Body of pancreas (tissue), 4 donors: ENCODE results near the gene EIF2S3. TPM values are rescaled to one million over a fixed set of nuclear protein-coding genes. Genes with fewer than 3 reads are reported as not detected.

Experiments
- ATAC-seq: fragments of 150-250 bp; one replicate; pipeline ENCODE4 v1.9.1; 2016
- DNase-seq, 4 donors: peaks; one replicate each; pipeline ENCODE4 v3.0.0-alpha.2; 2019
- H3K27ac ChIP-seq, 4 donors: fragments of 200-600 bp; sonication (generic); 1 replicate in 3 of 4; 2 replicates in 1 of 4; pipeline versions ENCODE4 v1.5.1 to v1.6.1; 2016 to 2019; ENCODE audit warnings: mild to moderate bottlenecking in 1 of 4, mixed read lengths in 1 of 4, moderate library complexity in 1 of 4
- H3K27me3 ChIP-seq, 2 donors: fragments of 200-600 bp; sonication (generic); one replicate each; pipeline ENCODE4 v1.6.0; 2016; ENCODE audit warnings: mild to moderate bottlenecking in 1 of 2
- H3K36me3 ChIP-seq, 2 donors: fragments of 200-600 bp; sonication (generic); replicated peaks in 1 of 2; 2 replicates each; pipeline ENCODE4 v1.5.1; 2016; ENCODE audit warnings: low read depth in 2 of 2; ENCODE audit not compliant: insufficient read depth in 1 of 2
- H3K4me1 ChIP-seq: fragments of 200-600 bp; sonication (generic); one replicate; pipeline ENCODE4 v1.6.0; 2016
- H3K4me3 ChIP-seq, 2 donors: fragments of 200-600 bp; sonication (generic); 1 replicate in 1 of 2; 2 replicates in 1 of 2; pipeline ENCODE4 v1.5.1; 2016 to 2019
- H3K9me3 ChIP-seq, 3 donors: fragments of 200-600 bp; sonication (generic); 1 replicate in 2 of 3; 2 replicates in 1 of 3; pipeline ENCODE4 v1.5.1; 2016
- CTCF ChIP-seq, 7 experiments: fragments of 450-650 bp in 4 of 7; fragments of 200-600 bp in 3 of 7; sonication (generic) in 3 of 7; IDR thresholded peaks; one replicate each; pipeline ENCODE4 v1.5.1; 2016 to 2019; ENCODE audit warnings: antibody characterized with exemption in 7 of 7
- POLR2A ChIP-seq, 3 donors: fragments of 450-650 bp; IDR thresholded peaks; one replicate each; pipeline ENCODE4 v1.6.1; 2016; ENCODE audit warnings: antibody characterized with exemption in 3 of 3, mild to moderate bottlenecking in 2 of 3
- WGBS, 2 donors: methylation state at CpG; one replicate each; pipeline ENCODE4 v1.1.5; 2017; 5-methylcytosine and 5-hydroxymethylcytosine counted together
- intact Hi-C: fragments of 100-400 bp; cut with DNase I; formaldehyde crosslinking; loops from one replicate; pipeline ENCODE4 v1.15.1; 2023
- total RNA-seq, 2 donors: library from RNA; depleted of rRNA; stranded (reverse); fragments of >200 nt; gene quantifications; one replicate each; pipeline ENCODE4 v1.1.0, GENCODE V29; 2016

Gene EIF2S3
- total RNA-seq, 2 donors from 2014 or later: 49.1 to 105 TPM

- Histone ChIP-seq H3K9me3 (no peaks in the 10 kb centered on the region), H3K36me3 (no peaks in the 10 kb centered on the region), H3K27me3 (no peaks in the 10 kb centered on the region), H3K4me1 (peaks cover 4% of the 10 kb centered on the region), H3K4me3 (no peak overlapping the region), H3K27ac (peak overlapping the region; percentile 87 to 99 (median 94))
- TF ChIP-seq CTCF (IDR thresholded peaks at IDR 0.05) (no peak), POLR2A (IDR thresholded peaks at IDR 0.05) (no peak)
- intact Hi-C loops: no loop called here
- no peak for ATAC-seq
- DNase-seq: no peak
- 1 to 2% methylated on average over 12 to 13 of the region's 13 CpGs for WGBS, 2 donors
Measured at GRCh38 chrX:24026432-24026831, 28.3 kb upstream of the EIF2S3 start.

GRCh38 chrX:24027086-24027485 is 27.7 kb upstream of the EIF2S3 start, which contains the start of gene KLHL15:
TSS of gene KLHL15 (minus strand) at chrX:24027186. CDS start at chrX:24006693, 20,493 bp downstream.
- Histone ChIP-seq H3K27ac (peak within 1 kb of the TSS; percentile 87 to 99 (median 94)), H3K4me3 (no peak within 1 kb of the TSS), H3K27me3 (no peaks in the 10 kb centered on the region), H3K9me3 (no peaks in the 10 kb centered on the region), H3K4me1 (peaks cover 4% of the 10 kb centered on the region), H3K36me3 (no peaks in the 10 kb centered on the region)
- ATAC-seq: no peak
- intact Hi-C loops: no loop called here
- WGBS, 2 donors: 81 to 87% methylated on average over 7 of the region's 7 CpGs
- no peak for TF ChIP-seq CTCF (IDR thresholded peaks at IDR 0.05)
- TF ChIP-seq POLR2A (IDR thresholded peaks at IDR 0.05): no peak
- DNase-seq: no peak

- intact Hi-C loops: no loop called here
- Histone ChIP-seq H3K4me1 (peaks cover 4% of the 10 kb centered on the region), H3K4me3 (no peak overlapping the region), H3K36me3 (no peaks in the 10 kb centered on the region), H3K27me3 (no peaks in the 10 kb centered on the region), H3K9me3 (no peaks in the 10 kb centered on the region), H3K27ac (no peak overlapping the region)
- no peak for ATAC-seq
- WGBS, 2 donors: 88 to 98% methylated on average over 3 to 6 of the region's 6 CpGs
- TF ChIP-seq POLR2A (IDR thresholded peaks at IDR 0.05): no peak
- TF ChIP-seq CTCF (IDR thresholded peaks at IDR 0.05): no peak
- DNase-seq: no peak
Measured at GRCh38 chrX:24027985-24028384, 26.8 kb upstream of the EIF2S3 start.

GRCh38 chrX:24030597-24030996 is 24.2 kb upstream of the EIF2S3 start:
- Histone ChIP-seq H3K27me3 (no peaks in the 10 kb centered on the region), H3K27ac (no peak overlapping the region), H3K36me3 (no peaks in the 10 kb centered on the region), H3K9me3 (no peaks in the 10 kb centered on the region), H3K4me3 (no peak overlapping the region), H3K4me1 (no peaks in the 10 kb centered on the region)
- DNase-seq (no peak), ATAC-seq (no peak)
- TF ChIP-seq CTCF (IDR thresholded peaks at IDR 0.05): no peak
- TF ChIP-seq POLR2A (IDR thresholded peaks at IDR 0.05): no peak
- intact Hi-C loops: no loop called here
- 67 to 79% methylated on average over 5 of the region's 5 CpGs for WGBS, 2 donors

- no peaks in the 10 kb centered on the region for H3K4me1 ChIP-seq
- TF ChIP-seq CTCF (IDR thresholded peaks at IDR 0.05) (no peak), POLR2A (IDR thresholded peaks at IDR 0.05) (no peak)
- no peaks in the 10 kb centered on the region for H3K9me3 ChIP-seq
- H3K4me3 ChIP-seq: no peak overlapping the region
- no peaks in the 10 kb centered on the region for H3K36me3 ChIP-seq
- intact Hi-C loops: no loop called here
- no peak overlapping the region for H3K27ac ChIP-seq
- DNase-seq: no peak
- H3K27me3 ChIP-seq: no peaks in the 10 kb centered on the region
- no peak for ATAC-seq
- 81 to 86% methylated on average over 1 to 5 of the region's 5 CpGs for WGBS, 2 donors
Measured at GRCh38 chrX:24034485-24034884, 20.3 kb upstream of the EIF2S3 start.
